ENCODE data around the gene CTCF.

DNA sequence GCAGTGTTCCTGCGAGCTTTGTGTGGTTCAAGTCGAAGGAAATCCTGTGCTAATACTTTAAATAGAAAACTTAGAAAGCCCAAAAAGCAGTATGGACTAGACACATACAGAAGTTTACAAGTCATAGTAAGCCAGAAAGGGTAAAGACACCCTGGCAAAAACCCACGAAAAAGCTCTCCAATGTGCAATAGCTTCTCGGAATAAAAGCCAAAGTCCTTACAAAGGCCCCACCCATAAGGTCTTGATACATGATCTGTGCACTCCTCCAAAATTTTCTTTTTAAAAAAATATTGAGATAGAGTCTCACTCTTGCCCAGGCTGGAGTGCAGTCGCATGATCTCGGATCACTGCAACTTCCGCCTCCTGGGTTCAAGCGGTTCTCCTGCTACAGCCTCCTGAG, 114.6 kb downstream of the CTCF start:
- TF ChIP-seq, protein P1, sequence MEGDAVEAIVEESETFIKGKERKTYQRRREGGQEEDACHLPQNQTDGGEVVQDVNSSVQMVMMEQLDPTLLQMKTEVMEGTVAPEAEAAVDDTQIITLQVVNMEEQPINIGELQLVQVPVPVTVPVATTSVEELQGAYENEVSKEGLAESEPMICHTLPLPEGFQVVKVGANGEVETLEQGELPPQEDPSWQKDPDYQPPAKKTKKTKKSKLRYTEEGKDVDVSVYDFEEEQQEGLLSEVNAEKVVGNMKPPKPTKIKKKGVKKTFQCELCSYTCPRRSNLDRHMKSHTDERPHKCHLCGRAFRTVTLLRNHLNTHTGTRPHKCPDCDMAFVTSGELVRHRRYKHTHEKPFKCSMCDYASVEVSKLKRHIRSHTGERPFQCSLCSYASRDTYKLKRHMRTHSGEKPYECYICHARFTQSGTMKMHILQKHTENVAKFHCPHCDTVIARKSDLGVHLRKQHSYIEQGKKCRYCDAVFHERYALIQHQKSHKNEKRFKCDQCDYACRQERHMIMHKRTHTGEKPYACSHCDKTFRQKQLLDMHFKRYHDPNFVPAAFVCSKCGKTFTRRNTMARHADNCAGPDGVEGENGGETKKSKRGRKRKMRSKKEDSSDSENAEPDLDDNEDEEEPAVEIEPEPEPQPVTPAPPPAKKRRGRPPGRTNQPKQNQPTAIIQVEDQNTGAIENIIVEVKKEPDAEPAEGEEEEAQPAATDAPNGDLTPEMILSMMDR (conservative IDR thresholded peaks at IDR 0.05; ENCODE audit: low read length): no peak
- TF ChIP-seq EZH2phosphoT487 (IDR thresholded peaks at IDR 0.05; ENCODE audit: borderline replicate concordance): no peak
